Activated naive CD4-positive, alpha-beta T cell treated with anti-CD3 and anti-CD28 coated beads, Interleukin-2, amount 50 U/mL, for 72 hours (primary cell): ENCODE results near the gene TMEM201. TPM values are rescaled to one million over a fixed set of nuclear protein-coding genes. Genes with fewer than 3 reads are reported as not detected.
"Not testable (repeated sequence)": the region's sequence is repeated elsewhere in the genome, so short reads cannot be mapped to it uniquely, and the experiment has no call there.

Experiments
- ATAC-seq, 2 donors: fragments of 150-1000 bp; cut with Tn5 transposase; 2 replicates each; pipeline ENCODE4 v1.10.0; 2021; ENCODE audit warnings: mild to moderate bottlenecking in 2 of 2, moderate library complexity in 2 of 2
- DNase-seq, 2 donors: peaks; one replicate each; pipeline ENCODE4 v3.0.0; 2021 to 2022; ENCODE audit warnings: low spot score in 2 of 2
- H3K27ac Mint-ChIP-seq, 2 donors: one replicate each; pipeline ENCODE4 v1.8.0; 2022; ENCODE audit warnings: mild to moderate bottlenecking in 2 of 2, mixed read lengths in 2 of 2
- H3K36me3 Mint-ChIP-seq, 2 donors: one replicate each; pipeline ENCODE4 v1.8.0; 2022; ENCODE audit warnings: mixed read lengths in 2 of 2
- H3K9me3 Mint-ChIP-seq, 2 donors: one replicate each; pipeline ENCODE4 v1.8.0; 2022; ENCODE audit warnings: mixed read lengths in 2 of 2
- total RNA-seq, 2 donors: library from RNA; stranded (reverse); gene quantifications; one replicate each; pipeline ENCODE4 v1.2.3, GENCODE V29; 2022

TMEM201 gene
- total RNA-seq, 2 donors from 2014 or later = 14.8 to 16.5 TPM

DNA sequence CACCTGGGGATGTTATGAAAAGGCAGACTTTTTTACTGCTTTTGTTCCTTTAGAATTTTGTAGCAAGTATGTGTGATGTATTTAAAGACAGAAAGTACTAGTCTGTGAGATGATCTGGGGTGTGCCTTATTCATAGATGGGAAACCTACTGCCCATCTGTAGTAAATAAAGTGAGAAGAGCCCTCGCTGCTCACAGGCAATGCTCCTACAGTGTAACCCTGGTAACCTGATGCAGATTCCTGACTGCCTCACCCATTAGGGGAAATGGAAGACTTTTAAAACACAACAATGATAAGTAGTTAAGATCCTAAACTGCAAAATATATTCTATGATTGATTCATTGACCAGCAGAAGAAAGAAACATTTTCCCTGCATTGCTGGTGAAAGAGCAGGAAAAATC lies 19.4 kb upstream of the TMEM201 start:
- no peak for ATAC-seq
- no peaks in the 10 kb centered on the region for H3K36me3 Mint-ChIP-seq
- no peaks in the 10 kb centered on the region for H3K9me3 Mint-ChIP-seq
- no peak for DNase-seq
- H3K27ac Mint-ChIP-seq = peak overlapping the region in 1 of 2 donors; percentile 2

DNA sequence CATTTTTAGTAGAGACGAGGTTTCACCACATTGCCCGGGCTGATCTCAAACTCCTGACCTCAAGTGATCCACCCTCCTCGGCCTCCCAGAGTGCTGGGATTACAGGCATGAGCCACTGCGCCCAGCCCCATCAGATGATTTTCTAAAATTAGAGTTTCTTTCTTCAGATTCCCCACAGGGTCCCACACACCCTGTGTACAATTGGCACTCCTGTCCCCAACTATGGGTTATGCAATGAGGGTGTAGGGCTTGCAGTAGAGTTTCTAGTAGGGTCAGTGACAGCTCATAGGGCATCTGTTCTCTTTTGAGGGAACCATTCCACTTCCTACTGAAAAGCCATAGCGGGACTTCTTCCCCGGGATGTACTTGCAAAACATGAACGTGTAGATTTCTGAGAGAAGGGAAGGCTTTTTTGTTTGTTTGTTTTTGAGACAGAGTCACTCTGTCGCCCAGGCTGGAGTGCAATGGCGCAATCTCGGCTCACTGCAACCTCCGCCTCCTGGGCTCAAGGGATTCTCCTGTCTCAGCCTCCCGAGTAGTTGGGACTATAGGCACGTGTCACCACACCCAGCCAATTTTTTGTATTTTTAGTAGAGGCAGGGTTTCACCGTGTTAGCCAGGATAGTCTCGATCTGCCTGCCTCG lies 17.7 kb upstream of the TMEM201 start:
- H3K36me3 Mint-ChIP-seq, ATAC-seq, DNase-seq, H3K9me3 Mint-ChIP-seq: not testable (repeated sequence)
- peak overlapping the region in 1 of 2 donors; percentile 17 for H3K27ac Mint-ChIP-seq

DNA sequence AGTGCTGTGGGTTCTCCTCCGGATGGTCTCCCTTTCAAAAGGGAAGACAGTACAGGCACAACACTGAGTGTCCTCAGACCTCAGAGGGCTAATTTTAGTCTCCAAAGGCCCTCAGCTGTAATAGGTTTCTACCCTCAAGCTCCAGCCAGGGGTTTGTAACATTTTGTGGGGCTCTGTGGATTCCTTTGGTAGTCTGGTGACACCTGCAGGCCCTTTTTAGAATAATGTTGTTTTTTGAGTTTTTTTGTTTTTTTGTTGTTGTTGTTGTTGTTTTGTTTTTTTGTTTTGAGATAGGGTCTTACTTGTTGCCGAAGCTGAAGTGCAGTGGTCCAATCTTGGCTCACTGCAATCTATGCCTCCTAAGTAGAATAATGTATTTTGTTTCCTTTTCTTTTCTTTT lies 15.0 kb upstream of the TMEM201 start:
- Mint-ChIP-seq H3K27ac (peak overlapping the region in 1 of 2 donors; percentile 44), H3K9me3 (no peaks in the 10 kb centered on the region), H3K36me3 (no peaks in the 10 kb centered on the region)
- no peak for ATAC-seq
- no peak for DNase-seq

DNA sequence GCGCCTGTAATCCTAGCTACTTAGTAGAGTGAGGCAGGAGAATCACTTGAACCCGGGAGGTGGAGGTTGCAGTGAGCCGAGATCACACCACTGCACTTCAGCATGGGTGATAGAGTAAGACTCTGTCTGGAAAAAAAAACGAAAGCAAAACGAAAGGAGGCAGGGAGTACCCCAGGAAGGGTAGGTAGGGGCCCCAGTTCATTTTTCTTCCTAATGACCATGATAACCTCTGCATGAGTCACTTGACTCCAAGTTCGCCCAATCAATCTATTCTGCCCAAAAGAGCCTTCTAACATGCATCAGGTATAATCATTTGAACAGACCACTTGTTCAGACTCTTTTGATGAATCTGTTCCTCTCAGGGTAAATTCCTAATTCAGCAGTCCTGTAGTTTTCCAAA lies 13.2 kb upstream of the TMEM201 start:
- Mint-ChIP-seq H3K27ac (no peak overlapping the region), H3K9me3 (no peaks in the 10 kb centered on the region), H3K36me3 (no peaks in the 10 kb centered on the region)
- no peak for DNase-seq
- no peak for ATAC-seq

DNA sequence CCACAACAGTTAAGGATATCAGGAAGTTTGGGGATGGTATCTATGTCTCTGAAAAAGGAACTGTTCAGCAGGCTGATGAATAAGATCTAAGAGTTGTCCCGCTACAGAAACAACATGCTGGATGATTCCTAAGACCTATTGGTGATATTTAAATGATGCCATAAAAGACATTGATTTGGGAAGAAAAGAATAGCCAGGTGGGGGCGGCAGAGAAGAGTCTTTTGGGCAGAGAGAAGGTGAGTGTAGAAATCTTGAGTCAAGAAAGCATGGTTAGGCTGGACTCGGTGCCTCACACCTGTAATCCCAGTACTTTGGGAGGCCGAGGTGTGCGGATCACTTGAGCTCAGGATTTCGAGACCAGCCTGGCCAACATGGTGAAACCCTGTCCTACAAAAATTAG lies 11.8 kb upstream of the TMEM201 start:
- H3K36me3 Mint-ChIP-seq = no peaks in the 10 kb centered on the region
- ATAC-seq = no peak

DNA sequence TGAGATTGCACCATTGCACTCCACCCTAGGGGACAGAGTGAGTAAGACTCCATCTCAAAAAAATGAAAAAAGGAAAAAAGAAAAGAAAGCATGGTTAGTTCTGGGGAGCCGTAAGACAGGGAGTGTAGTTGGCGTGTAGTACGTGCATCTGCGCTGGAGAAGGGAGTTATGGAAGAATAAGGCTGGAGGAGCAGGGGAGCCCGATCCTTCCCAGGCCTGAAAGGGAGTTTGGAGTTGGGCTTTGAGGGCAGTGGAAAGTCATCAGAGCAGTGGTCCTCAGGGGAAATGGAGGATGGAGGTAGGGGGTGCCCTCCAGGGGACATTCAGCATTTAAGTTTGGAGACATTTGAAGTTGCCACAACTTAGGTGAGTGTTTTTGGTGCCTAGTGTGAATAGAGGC lies 11.3 kb upstream of the TMEM201 start:
- ATAC-seq (no peak), DNase-seq (no peak)
- H3K9me3 Mint-ChIP-seq = no peaks in the 10 kb centered on the region
- peak overlapping the region in 1 of 2 donors; percentile 28 for H3K27ac Mint-ChIP-seq
- no peaks in the 10 kb centered on the region for H3K36me3 Mint-ChIP-seq

More for the DNA sequence above, 11.8 kb upstream of the TMEM201 start:
- Mint-ChIP-seq H3K9me3 (no peaks in the 10 kb centered on the region), H3K27ac (peak overlapping the region in 1 of 2 donors; percentile 28)
- no peak for DNase-seq

DNA sequence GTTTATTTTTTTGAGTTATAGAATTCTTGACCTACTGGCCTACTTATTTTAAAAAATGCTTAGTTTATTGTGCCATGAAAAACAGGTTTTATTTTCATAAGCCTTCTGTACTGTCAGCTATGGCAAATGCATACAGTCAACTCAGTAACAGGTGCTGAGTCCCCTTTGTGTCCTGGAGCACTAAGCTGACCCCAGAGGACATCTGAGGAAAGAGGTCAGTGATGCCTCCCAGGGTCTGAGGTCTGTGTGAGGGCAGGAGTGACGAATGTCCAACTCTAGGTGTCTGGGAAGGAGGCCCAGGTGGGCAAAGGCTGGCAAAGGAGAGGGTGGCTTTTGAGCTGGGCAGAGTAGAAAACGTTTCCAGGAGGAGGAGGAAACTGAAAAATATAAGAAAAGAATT lies 7.8 kb upstream of the TMEM201 start:
- ATAC-seq (no peak), DNase-seq (no peak)
- H3K9me3 Mint-ChIP-seq = no peaks in the 10 kb centered on the region
- no peak overlapping the region for H3K27ac Mint-ChIP-seq
- H3K36me3 Mint-ChIP-seq = peaks cover 0 to 10% of the 10 kb centered on the region in 2 donors

DNA sequence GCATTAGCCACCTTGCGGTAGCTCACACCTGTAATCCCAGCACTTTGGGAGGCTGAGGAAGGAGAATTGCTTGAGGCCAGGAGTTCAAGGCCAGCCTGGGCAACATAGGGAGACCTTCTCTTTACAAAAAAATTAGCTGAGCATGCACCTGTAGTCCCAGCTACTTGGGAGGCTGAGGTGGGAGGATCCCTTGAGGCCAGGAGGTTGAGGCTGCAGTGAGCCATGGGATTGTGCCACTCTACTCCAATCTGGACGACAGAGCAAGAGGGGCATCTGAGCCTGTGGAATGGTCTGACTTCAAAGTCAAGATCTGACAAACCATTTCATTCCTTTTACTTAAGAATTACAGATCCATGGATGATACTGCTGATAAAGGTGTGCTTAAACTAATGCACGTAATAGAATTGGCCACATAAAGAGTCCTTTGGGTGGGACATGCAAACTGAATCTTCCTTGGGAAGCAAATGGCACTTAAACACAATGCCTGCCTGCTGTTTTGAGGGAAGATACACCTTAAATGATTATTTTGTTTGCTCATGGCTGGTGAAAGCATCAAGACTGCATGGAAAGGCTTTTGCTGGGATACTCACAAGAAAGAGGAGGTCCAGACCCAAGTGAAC lies 2.5 kb upstream of the TMEM201 start:
- DNase-seq (no peak), ATAC-seq (no peak)
- Mint-ChIP-seq H3K9me3 (no peaks in the 10 kb centered on the region), H3K36me3 (peaks cover 5 to 10% of the 10 kb centered on the region in 2 donors), H3K27ac (no peak overlapping the region)

DNA sequence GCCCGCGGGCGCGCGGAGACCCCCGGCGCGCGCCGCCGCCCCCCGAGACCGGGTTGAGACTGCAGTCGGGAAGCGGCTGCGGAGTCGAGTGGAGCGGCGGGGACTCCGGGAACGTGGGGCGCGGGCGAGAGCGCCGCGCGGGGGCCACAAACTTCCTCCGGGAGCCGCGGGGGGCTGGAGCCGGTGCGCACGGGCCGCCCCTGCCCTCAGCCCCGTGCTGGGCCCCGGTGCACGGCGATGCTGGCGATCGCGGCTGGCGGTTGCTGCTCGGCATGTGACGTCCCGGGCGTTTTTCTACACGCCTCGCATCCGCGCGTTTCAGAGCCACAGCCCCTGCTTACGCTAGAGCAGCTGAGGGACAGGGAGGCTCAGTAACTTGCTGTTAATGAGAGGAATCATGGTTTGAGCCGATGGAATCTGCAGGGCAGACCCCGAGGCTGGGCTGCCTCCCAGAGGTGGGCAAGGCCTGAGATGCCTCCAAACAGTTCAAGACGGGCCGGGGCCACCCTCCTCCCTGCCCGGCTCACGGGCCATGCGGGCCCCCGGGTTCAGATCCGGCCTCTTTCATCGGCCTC lies 520 bp downstream of the TMEM201 start:
- DNase-seq (peak in 1 of 2 donors; percentile 39), ATAC-seq (peak; percentile 20 to 33)
- peaks cover 0 to 5% of the 10 kb centered on the region in 2 donors for H3K36me3 Mint-ChIP-seq
- no peaks in the 10 kb centered on the region for H3K9me3 Mint-ChIP-seq
- H3K27ac Mint-ChIP-seq = peak overlapping the region; percentile 82 to 93

DNA sequence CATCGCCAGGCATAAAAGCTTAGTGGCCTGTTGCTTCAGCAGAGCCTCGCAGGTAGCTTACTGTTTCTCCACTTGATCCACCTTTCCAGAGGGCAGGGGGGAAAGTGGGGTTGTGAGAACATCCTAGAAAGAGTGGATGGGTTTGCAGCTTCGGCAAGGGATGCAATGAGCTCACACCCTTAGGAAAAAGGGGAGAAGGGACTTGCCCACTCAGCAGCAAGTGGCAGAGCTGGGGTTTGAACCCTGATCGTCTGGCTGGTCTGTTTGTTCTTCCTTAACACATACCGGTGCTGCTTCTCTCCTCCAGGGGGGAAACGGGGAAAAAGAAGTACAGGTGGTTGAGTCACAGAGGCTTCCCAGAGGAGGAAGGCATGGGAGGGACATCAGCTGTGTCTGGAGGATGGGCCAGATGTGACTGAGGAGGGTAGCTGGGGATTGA lies 1.0 kb downstream of the TMEM201 start:
- H3K36me3 Mint-ChIP-seq = peaks cover 0 to 5% of the 10 kb centered on the region in 2 donors
- H3K9me3 Mint-ChIP-seq = no peaks in the 10 kb centered on the region
- ATAC-seq (no peak), DNase-seq (no peak)
- peak overlapping the region; percentile 82 to 93 for H3K27ac Mint-ChIP-seq

DNA sequence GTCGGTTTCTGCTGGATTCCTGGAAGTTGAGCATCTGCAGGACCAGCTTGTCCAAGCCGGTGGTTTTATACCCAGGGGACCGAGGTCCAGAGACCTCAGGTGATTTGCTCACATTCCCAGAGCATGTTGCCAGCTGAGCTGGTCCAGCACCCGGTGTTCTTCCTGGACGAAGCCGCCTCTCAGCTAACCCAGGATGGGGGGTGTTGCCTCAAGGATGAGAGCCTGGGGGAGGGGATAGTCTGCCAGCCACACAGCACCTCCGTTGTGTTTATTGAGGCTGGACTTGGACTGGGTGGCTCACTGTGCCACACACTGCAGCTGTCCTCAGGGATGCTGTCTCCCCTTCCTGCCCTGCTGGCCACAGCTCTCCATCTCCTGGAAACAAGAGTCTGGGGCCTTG lies 1.5 kb downstream of the TMEM201 start:
- ATAC-seq = no peak
- Mint-ChIP-seq H3K27ac (peak overlapping the region; percentile 9 to 93), H3K36me3 (peaks cover 0 to 5% of the 10 kb centered on the region in 2 donors), H3K9me3 (no peaks in the 10 kb centered on the region)
- no peak for DNase-seq

DNA sequence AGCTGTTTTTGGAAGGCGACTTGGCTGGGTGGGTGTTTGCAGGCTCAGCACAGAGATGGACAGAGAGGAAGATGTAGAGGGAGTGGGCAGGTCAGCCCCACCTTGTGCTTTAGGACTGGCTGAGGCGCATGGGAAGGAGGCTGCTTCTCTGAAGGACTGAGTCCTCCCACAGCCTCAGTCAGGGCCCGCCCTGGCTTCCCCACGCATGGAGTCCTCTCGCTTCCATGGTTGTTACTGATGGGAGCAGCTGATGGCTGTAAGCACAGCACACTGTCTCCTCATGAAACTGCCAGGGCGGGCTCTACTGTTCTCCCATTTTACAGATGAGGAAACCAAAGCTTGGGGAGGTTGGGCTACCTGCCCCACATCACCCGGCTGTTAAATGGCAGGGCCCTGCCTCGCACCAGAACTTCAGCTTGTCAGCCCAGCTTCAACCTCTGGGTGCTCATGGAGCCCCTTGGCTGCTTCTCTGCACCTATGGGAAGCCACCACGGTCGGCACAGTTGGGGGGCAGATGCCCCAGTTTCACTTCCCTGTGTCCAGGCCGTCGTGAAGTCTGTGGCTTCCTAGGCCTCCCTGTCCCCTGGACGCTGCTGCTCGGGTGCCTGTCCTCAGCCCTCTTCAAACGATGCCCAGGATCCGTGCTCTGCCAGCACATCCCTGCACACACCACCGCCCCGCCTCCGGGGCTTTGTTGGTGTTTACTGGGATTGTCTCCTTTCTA lies 2.4 kb downstream of the TMEM201 start:
- ATAC-seq (no peak), DNase-seq (no peak)
- Mint-ChIP-seq H3K9me3 (no peaks in the 10 kb centered on the region), H3K36me3 (peaks cover 0 to 5% of the 10 kb centered on the region in 2 donors), H3K27ac (peak overlapping the region; percentile 9 to 24)

DNA sequence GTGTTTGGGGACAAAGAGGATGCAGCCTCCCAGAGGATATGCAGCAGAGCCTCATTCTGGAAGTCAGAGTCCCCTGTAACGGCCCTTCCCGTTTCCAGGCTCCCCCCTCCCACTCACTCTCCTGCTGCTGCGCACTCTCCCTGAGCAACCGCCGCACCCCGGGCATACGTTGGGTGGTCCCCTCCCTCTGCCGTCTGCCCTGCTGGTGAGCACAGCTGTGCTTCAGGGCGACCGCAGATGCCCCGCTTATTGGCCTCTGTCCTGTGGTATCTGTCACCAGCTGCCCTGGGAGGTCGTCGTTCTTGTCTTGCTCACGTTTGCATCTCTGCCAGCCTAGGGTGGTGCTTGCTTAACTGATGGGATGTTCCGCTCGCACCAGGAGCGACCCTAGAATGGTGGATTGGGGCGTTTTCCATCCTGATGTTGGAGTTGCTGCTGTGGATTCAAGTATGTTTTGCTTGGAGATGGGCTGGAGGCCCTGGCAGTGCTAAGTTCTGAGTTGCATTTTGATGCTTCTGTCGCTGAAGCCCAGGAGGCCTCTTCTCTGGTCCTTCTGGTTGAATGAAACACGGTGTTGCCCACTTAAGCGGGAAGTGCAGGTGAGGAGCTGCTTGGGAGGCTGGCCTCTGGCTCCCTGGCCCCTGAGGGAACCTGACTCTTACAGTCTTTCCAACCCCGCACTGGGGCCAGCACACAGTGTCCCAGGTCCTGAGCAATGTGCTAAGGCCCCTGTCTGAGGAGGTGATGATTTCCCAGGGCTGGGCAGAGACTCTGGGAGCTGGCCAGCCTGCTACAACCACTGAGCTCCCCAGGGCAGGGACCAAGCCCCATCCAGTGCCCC lies 3.2 kb downstream of the TMEM201 start:
- no peaks in the 10 kb centered on the region for H3K9me3 Mint-ChIP-seq
- DNase-seq (no peak), ATAC-seq (no peak)
- H3K27ac Mint-ChIP-seq = peak overlapping the region in 1 of 2 donors; percentile 13
- peaks cover 0 to 5% of the 10 kb centered on the region in 2 donors for H3K36me3 Mint-ChIP-seq

DNA sequence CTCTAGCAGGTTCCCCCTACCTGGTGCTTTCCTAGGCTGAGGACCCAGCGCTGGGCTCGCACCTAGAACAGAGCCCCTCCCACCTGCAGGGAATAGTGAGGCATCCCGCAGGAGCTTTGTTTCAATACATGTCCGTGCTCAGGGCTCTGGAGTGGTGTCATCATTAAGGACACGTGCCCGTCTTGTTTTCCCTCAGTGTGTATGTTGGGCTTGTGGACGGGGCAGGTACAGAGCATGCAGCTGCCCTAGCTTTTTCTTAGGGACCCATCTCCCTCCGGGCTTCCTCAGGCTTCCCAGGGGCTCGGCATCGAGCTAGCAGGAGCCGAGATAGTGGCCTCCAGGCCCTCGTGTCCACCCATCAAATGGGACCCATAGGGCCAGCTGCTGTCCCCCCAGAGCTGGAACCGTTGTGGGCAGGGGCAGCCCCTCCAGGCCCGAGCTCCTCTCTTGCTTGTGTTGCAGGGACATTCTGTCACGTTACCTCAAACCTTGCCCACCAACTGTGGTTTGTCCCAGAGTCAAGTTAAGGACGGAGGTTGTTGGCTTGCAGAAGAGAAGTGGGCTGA lies 3.9 kb downstream of the TMEM201 start:
- ATAC-seq (no peak), DNase-seq (no peak)
- Mint-ChIP-seq H3K9me3 (no peaks in the 10 kb centered on the region), H3K27ac (peak overlapping the region; percentile 14 to 55), H3K36me3 (peaks cover 0 to 5% of the 10 kb centered on the region in 2 donors)

DNA sequence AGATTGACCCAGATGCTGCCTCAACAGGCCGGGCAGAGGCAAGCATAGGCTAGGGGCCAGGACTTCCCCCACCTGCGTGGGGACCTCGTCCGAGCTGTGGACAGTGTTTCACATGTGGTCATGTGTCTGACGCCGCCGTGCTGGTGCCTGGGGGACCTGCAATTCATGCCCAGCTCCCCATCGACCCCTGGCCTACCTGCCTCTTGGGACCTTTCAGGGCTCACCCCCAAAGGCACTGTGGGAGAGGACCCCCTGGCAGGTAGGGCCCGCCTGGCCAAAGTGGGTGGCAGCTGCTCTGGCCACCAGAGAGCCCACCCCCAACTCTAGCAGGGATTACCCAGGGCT lies 4.4 kb downstream of the TMEM201 start:
- no peaks in the 10 kb centered on the region for H3K9me3 Mint-ChIP-seq
- H3K36me3 Mint-ChIP-seq = peaks cover 0 to 5% of the 10 kb centered on the region in 2 donors
- ATAC-seq (no peak), DNase-seq (no peak)
- peak overlapping the region; percentile 55 to 57 for H3K27ac Mint-ChIP-seq
